Brain microvascular endothelial cell (primary cell): Measurements from ENCODE around the gene CHAF1A.

Experiments used
- DNase-seq: peaks from one replicate; pipeline ENCODE4 v3.0.0-alpha.2; 2020
- H3K27ac ChIP-seq: fragments of 250-450 bp; sonication (Bioruptor Pico); 2 replicates; pipeline ENCODE4 v1.5.1; 2020; ENCODE audit warnings: mild to moderate bottlenecking, moderate library complexity
- H3K27me3 ChIP-seq: fragments of 250-450 bp; sonication (Bioruptor Pico); replicated peaks from 2 replicates; pipeline ENCODE4 v1.5.1; 2020; ENCODE audit warnings: mild to moderate bottlenecking
- H3K36me3 ChIP-seq: fragments of 250-450 bp; sonication (Bioruptor Pico); replicated peaks from 2 replicates; pipeline ENCODE4 v1.5.1; 2020; ENCODE audit warnings: mild to moderate bottlenecking
- H3K4me3 ChIP-seq: 2 replicates; pipeline ENCODE4 v1.5.1; 2011; ENCODE audit warnings: low read depth, mild to moderate bottlenecking, control low read depth, low read length, moderate library complexity
- CTCF ChIP-seq: IDR thresholded peaks from 2 replicates; pipeline ENCODE4 v1.5.1; 2011; ENCODE audit warnings: low read depth, mild to moderate bottlenecking, moderate library complexity, low read length, control low read depth, inconsistent platforms; ENCODE audit errors: missing control alignments
- in situ Hi-C: cut with HindIII; loops from 2 replicates; pipeline ENCODE4 v1.10.0; 2017; ENCODE audit warnings: low sequenced_read_pairs, low pct_ligation_motif_present

CHAF1A gene

GRCh38 chr19:4428326-4428975 is 26.0 kb downstream of the CHAF1A start:
- in situ Hi-C loops = no loop called here
- Histone ChIP-seq H3K27ac (no peak overlapping the region), H3K27me3 (no peaks in the 10 kb centered on the region), H3K4me3 (no peak overlapping the region), H3K36me3 (peaks cover 8% of the 10 kb centered on the region)
- DNase-seq = no peak
- TF ChIP-seq CTCF = no peak

- peaks cover 7% of the 10 kb centered on the region for H3K36me3 ChIP-seq
- TF ChIP-seq CTCF = no peak
- DNase-seq = peak; percentile 2
Observed at GRCh38 chr19:4429256-4429655, 26.8 kb downstream of the CHAF1A start.

GRCh38 chr19:4429771-4430171 is 27.3 kb downstream of the CHAF1A start:
- no peak overlapping the region for H3K4me3 ChIP-seq
- no peak for TF ChIP-seq CTCF
- in situ Hi-C loops = no loop called here
- no peak for DNase-seq
- H3K27ac ChIP-seq = no peak overlapping the region
- H3K36me3 ChIP-seq = peaks cover 7% of the 10 kb centered on the region
- no peaks in the 10 kb centered on the region for H3K27me3 ChIP-seq

More at GRCh38 chr19:4429256-4429655, 26.8 kb downstream of the CHAF1A start:
- H3K27me3 ChIP-seq = no peaks in the 10 kb centered on the region
- H3K4me3 ChIP-seq = no peak overlapping the region
- in situ Hi-C loops = no loop called here
- H3K27ac ChIP-seq = no peak overlapping the region

GRCh38 chr19:4430760-4431159 is 28.3 kb downstream of the CHAF1A start:
- H3K36me3 ChIP-seq = peaks cover 7% of the 10 kb centered on the region
- no peaks in the 10 kb centered on the region for H3K27me3 ChIP-seq
- TF ChIP-seq CTCF = no peak
- in situ Hi-C loops = no loop called here
- H3K27ac ChIP-seq = no peak overlapping the region
- H3K4me3 ChIP-seq = no peak overlapping the region
- no peak for DNase-seq

- Histone ChIP-seq H3K4me3 (no peak overlapping the region), H3K27me3 (no peaks in the 10 kb centered on the region), H3K36me3 (peaks cover 7% of the 10 kb centered on the region), H3K27ac (no peak overlapping the region)
- no peak for DNase-seq
- in situ Hi-C loops = no loop called here
- TF ChIP-seq CTCF = no peak
Observed at GRCh38 chr19:4431296-4431695, 28.9 kb downstream of the CHAF1A start.
